T-helper 2 cell (primary cell): ENCODE measurements around the gene FAM117A.
A peak's percentile ranks its signal among the peaks of the same experiment; 100 is the strongest.

ENCODE experiments used
- DNase-seq, 5 experiments: peaks; one replicate each; pipeline versions ENCODE4 v3.0.0 to v3.0.0-alpha.2; 2012 to 2022

The FAM117A gene

GRCh38 chr17:49707608-49708514, 56.1 kb downstream of the FAM117A start, which contains the start of gene SLC35B1:
Gene SLC35B1 (minus strand): TSS chr17:49707964. CDS start chr17:49707833, 131 bp downstream.
- DNase-seq, result peak; percentile 92 to 100 (median 98)

- DNase-seq, result peak in 2 of 5 experiments; percentile 26 to 52
Measured at GRCh38 chr17:49707246-49707607, 56.7 kb downstream of the FAM117A start.

GRCh38 chr17:49705254-49705653, 58.7 kb downstream of the FAM117A start:
- DNase-seq, result no peak

- DNase-seq, result peak in 1 of 5 experiments; percentile 36
Measured at GRCh38 chr17:49703557-49704277, 60.2 kb downstream of the FAM117A start.

- DNase-seq, result no peak
Measured at GRCh38 chr17:49700960-49701359, 63.0 kb downstream of the FAM117A start.

GRCh38 chr17:49699966-49700575, 63.9 kb downstream of the FAM117A start:
- no peak for DNase-seq

GRCh38 chr17:49698005-49698404, 65.9 kb downstream of the FAM117A start:
- DNase-seq, result no peak

GRCh38 chr17:49696233-49696761, 67.6 kb downstream of the FAM117A start:
- DNase-seq, result peak in 3 of 5 experiments; percentile 50 to 91 (median 77)

- DNase-seq, result no peak
Measured at GRCh38 chr17:49695698-49696232, 68.2 kb downstream of the FAM117A start.

GRCh38 chr17:49694847-49695697, 68.9 kb downstream of the FAM117A start:
- peak; percentile 39 to 56 (median 51) for DNase-seq

GRCh38 chr17:49692751-49693150, 71.2 kb downstream of the FAM117A start:
- no peak for DNase-seq

- DNase-seq, result no peak
Measured at GRCh38 chr17:49691677-49692191, 72.2 kb downstream of the FAM117A start.

GRCh38 chr17:49691086-49691676, 72.8 kb downstream of the FAM117A start:
- no peak for DNase-seq

GRCh38 chr17:49690256-49690655, 73.7 kb downstream of the FAM117A start:
- no peak for DNase-seq

GRCh38 chr17:49688848-49689247, 75.1 kb downstream of the FAM117A start:
- no peak for DNase-seq

- peak in 2 of 5 experiments; percentile 19 to 71 for DNase-seq
Measured at GRCh38 chr17:49687878-49688491, 75.9 kb downstream of the FAM117A start.

GRCh38 chr17:49681106-49681979, 82.6 kb downstream of the FAM117A start:
- no peak for DNase-seq

- no peak for DNase-seq
Measured at GRCh38 chr17:49680314-49680713, 83.6 kb downstream of the FAM117A start.
